ENCODE measurements around the gene NOL4L. TPM values are rescaled to one million over a fixed set of nuclear protein-coding genes. Genes with fewer than 3 reads are reported as not detected.

Gene NOL4L
- total RNA-seq, 4 donors from 2014 or later, result 18.5 to 29.9 (median 24.8) TPM

GRCh38 chr20:32563311-32564272 lies 21.5 kb downstream of the NOL4L start:
- no peak for DNase-seq
- intact Hi-C loops (cut with DNase I), result no loop called here
- no peak overlapping the region for H3K27ac ChIP-seq
- H3K36me3 ChIP-seq, result no peaks in the 10 kb centered on the region
- no peak overlapping the region for H3K4me3 ChIP-seq (replicated peaks in 1 of 3)
- H3K9me3 ChIP-seq, result no peaks in the 10 kb centered on the region
- H3K27me3 ChIP-seq, result no peaks in the 10 kb centered on the region
- no peaks in the 10 kb centered on the region for H3K4me1 ChIP-seq
- WGBS, 2 donors, result 94 to 95% methylated on average over 16 to 23 of the region's 25 CpGs
- no peak for TF ChIP-seq POLR2A (IDR thresholded peaks at IDR 0.05)
- TF ChIP-seq CTCF (IDR thresholded peaks at IDR 0.05), result no peak

GRCh38 chr20:32562495-32562911 lies 22.6 kb downstream of the NOL4L start:
- Histone ChIP-seq H3K4me3 (replicated peaks in 1 of 3) (no peak overlapping the region), H3K36me3 (no peaks in the 10 kb centered on the region), H3K27ac (no peak overlapping the region), H3K9me3 (no peaks in the 10 kb centered on the region), H3K4me1 (no peaks in the 10 kb centered on the region), H3K27me3 (no peaks in the 10 kb centered on the region)
- intact Hi-C loops (cut with DNase I), result no loop called here
- TF ChIP-seq POLR2A (IDR thresholded peaks at IDR 0.05), result no peak
- DNase-seq, result no peak
- WGBS, 2 donors, result 56 to 71% methylated on average over 3 to 4 of the region's 5 CpGs

- Histone ChIP-seq H3K27ac (no peak overlapping the region), H3K9me3 (no peaks in the 10 kb centered on the region), H3K4me3 (replicated peaks in 1 of 3) (no peak overlapping the region), H3K4me1 (no peaks in the 10 kb centered on the region), H3K36me3 (no peaks in the 10 kb centered on the region), H3K27me3 (no peaks in the 10 kb centered on the region)
- TF ChIP-seq CTCF (IDR thresholded peaks at IDR 0.05), result no peak
- no peak for TF ChIP-seq POLR2A (IDR thresholded peaks at IDR 0.05)
- 51% methylated on average over 18 of the region's 27 CpGs for whole genome bisulfite sequencing, 2 donors
- intact Hi-C loops (cut with DNase I), result no loop called here
- DNase-seq, result no peak
Measured at GRCh38 chr20:32560989-32561830, 23.9 kb downstream of the NOL4L start.

GRCh38 chr20:32560482-32560988 lies 24.6 kb downstream of the NOL4L start:
- no peak for DNase-seq
- no peak for TF ChIP-seq CTCF (IDR thresholded peaks at IDR 0.05)
- no peak for TF ChIP-seq POLR2A (IDR thresholded peaks at IDR 0.05)
- no peak overlapping the region for H3K27ac ChIP-seq
- no peaks in the 10 kb centered on the region for H3K4me1 ChIP-seq
- no peaks in the 10 kb centered on the region for H3K9me3 ChIP-seq
- WGBS, 2 donors, result 80 to 89% methylated on average over 4 to 5 of the region's 9 CpGs
- H3K27me3 ChIP-seq, result no peaks in the 10 kb centered on the region
- H3K4me3 ChIP-seq (replicated peaks in 1 of 3), result no peak overlapping the region
- no peaks in the 10 kb centered on the region for H3K36me3 ChIP-seq
- intact Hi-C loops (cut with DNase I), result no loop called here

- 89 to 91% methylated on average over 11 to 19 of the region's 21 CpGs for WGBS, 2 donors
- Histone ChIP-seq H3K27me3 (no peaks in the 10 kb centered on the region), H3K27ac (no peak overlapping the region), H3K4me1 (no peaks in the 10 kb centered on the region), H3K36me3 (no peaks in the 10 kb centered on the region), H3K9me3 (no peaks in the 10 kb centered on the region), H3K4me3 (replicated peaks in 1 of 3) (no peak overlapping the region)
- intact Hi-C loops (cut with DNase I), result no loop called here
- no peak for TF ChIP-seq POLR2A (IDR thresholded peaks at IDR 0.05)
- no peak for TF ChIP-seq CTCF (IDR thresholded peaks at IDR 0.05)
- DNase-seq, result no peak
Measured at GRCh38 chr20:32559753-32560380, 25.3 kb downstream of the NOL4L start.

Measured in thyroid gland (tissue), 4 donors.